NCI-H774 (cell line): ENCODE measurements around the gene ZDHHC8.

ENCODE experiments used
- DNase-seq: peaks from one replicate; lab custom pipeline; 2025; lab: John Stamatoyannopoulos, UW

The ZDHHC8 gene

GRCh38 chr22:20180640-20181039, 49.0 kb downstream of the ZDHHC8 start:
- no peak for DNase-seq

- DNase-seq, result no peak
Observed at GRCh38 chr22:20181194-20181883, 49.7 kb downstream of the ZDHHC8 start.

GRCh38 chr22:20181884-20182236, 50.3 kb downstream of the ZDHHC8 start:
- DNase-seq, result no peak

GRCh38 chr22:20182365-20182764, 50.8 kb downstream of the ZDHHC8 start:
- DNase-seq, result no peak

GRCh38 chr22:20183101-20183500, 51.5 kb downstream of the ZDHHC8 start:
- DNase-seq, result no peak

GRCh38 chr22:20183823-20184222, 52.2 kb downstream of the ZDHHC8 start:
- no peak for DNase-seq

- DNase-seq, result no peak
Observed at GRCh38 chr22:20184501-20185165, 53.0 kb downstream of the ZDHHC8 start.

GRCh38 chr22:20185750-20186149, 54.1 kb downstream of the ZDHHC8 start:
- no peak for DNase-seq

GRCh38 chr22:20186183-20186870, 54.7 kb downstream of the ZDHHC8 start:
- no peak for DNase-seq

- DNase-seq, result no peak
Observed at GRCh38 chr22:20186871-20187546, 55.4 kb downstream of the ZDHHC8 start.

- DNase-seq, result no peak
Observed at GRCh38 chr22:20187777-20188566, 56.4 kb downstream of the ZDHHC8 start.

GRCh38 chr22:20188567-20188877, 56.9 kb downstream of the ZDHHC8 start:
- DNase-seq, result no peak

- DNase-seq, result no peak
Observed at GRCh38 chr22:20191000-20191515, 59.5 kb downstream of the ZDHHC8 start.

GRCh38 chr22:20191803-20192202, 60.2 kb downstream of the ZDHHC8 start:
- DNase-seq, result no peak

GRCh38 chr22:20192293-20192971, 60.8 kb downstream of the ZDHHC8 start:
- DNase-seq, result no peak

- no peak for DNase-seq
Observed at GRCh38 chr22:20192972-20193760, 61.6 kb downstream of the ZDHHC8 start.

GRCh38 chr22:20193761-20194494, 62.3 kb downstream of the ZDHHC8 start:
- DNase-seq, result no peak

GRCh38 chr22:20194681-20195593, 63.3 kb downstream of the ZDHHC8 start:
- no peak for DNase-seq
